GM21390 (cell line): ENCODE results near the gene IP6K3.

Experiments
- ATAC-seq: cut with Tn5 transposase; IDR thresholded peaks from one replicate; pipeline ENCODE4 v1.9.1; 2021; ENCODE audit not compliant: unreplicated experiment

Gene IP6K3

DNA sequence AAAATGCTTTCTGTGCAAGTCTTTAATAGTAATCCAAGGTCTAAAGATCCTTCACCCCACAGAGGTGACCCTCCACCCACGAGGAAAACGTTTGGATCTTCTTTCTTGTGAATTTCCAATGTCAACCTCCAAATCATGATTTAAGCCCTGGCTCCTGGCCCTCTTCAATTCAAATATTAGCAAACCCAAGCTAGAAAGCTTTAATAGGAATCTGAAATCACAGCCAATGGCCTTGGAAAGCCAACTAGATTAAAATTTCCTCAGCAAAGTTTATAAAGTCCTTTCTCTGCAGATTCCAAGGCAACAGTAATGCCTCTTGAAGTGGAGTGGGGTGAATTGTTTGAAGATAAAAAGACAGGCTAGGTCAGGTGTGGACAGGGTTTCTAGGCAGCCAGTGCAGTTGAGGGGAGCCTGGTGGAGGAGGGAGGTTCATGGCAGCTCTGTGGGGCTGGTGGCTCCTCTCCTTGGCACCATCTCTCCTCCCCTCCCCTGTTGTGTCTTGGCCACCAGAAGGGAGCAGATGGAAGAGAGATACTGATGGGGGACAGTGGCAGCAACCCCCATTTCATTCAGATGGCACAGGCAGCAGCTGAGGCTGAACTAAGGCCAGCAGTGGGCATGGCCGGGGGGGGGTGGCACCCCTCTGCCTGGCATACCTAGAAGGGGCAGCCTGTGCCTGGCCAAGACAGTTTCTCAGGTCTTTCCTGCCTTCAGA lies 23.2 kb downstream of the IP6K3 start:
- no peak for ATAC-seq

DNA sequence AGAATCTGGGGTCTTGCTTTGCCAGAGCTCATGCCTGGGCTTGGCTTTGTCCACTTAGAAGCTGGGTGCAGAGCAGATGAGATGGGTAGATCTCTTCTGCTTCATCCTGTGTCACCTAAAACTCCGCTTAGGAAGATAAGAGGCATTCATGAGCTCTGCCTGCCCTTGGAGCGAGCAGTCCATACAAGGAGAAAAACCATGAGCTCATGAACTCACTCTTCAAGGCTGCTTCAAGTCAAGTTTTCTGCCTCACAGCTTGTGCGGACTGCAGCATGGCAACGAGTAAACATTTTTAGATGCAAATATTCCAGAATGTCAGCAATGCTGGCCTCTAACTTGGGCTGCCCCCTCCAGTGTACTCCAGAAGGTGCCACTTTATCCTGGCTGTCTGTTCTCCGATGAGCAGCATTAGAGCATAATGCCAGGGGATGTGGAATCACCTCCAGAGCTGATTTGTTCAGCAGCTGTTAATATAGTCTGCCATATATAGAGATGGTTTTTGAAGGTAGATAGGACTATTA lies 24.5 kb downstream of the IP6K3 start:
- ATAC-seq, result no peak

DNA sequence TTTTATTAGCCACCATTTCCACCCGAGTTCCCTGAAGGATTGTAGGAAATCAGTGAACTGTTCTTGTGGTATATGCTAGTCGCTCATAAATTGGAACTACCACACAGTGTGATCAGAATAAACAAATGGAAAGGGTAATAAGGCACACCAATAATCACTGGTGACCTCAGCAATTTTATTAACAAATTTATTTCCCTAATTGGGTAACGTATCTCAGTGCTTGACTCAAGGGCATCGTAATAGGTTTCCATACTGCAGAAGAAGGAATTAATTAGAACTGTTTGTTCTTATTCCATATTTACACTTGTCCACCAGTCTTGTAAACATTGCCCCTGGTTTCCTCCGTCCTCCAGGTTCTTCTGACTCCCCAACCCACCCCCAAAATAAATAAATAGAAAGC lies 25.2 kb downstream of the IP6K3 start:
- no peak for ATAC-seq

DNA sequence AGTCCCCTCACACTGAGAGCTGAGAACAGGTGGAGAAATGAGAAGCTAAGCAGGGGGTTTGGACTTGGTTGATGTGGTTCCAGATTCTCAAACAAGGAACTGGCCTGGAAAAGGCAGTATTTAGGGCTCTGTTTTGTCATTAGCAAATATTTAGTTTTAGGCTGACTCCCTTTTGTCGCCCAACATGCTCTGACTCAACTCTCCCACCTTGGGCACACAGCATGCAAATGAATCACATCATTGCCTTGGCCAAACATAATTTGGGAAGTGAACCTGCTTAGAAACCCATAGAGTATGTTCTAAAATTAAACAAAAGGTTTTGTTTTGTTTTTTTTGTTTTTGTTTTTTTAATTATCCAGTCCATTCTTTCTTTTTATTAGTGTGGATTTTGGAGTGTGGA lies 25.7 kb downstream of the IP6K3 start:
- ATAC-seq, result no peak

DNA sequence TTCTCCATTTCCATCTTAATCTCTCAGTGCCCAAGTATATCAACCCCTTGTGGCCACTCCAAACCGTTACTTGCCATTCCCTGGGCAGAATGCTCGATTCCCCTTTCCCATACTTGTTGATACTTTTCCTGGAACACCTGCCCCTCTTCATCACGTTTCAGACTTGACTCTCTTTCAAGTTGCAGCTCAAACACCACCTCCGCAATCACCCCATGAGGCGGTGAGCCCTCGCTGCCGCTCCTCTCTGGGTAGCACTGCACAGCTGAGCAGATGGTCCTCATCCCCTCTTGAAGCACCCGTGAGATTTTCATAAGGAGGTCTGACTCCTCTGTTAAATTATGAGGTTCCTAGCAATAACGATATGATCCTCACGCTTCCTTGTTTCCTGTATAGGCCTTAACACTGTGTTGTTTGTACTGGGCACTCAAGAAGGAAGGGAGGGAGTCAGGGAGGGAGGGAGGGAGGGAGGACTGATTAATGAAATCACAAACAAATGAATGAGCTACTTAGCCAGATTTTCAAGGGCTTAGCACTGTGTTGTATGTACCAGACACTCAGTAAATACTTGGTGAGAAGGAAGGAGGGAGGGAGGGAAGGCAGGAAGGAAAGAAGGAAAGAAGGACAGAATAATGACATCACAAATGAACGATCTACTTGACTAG lies 27.2 kb downstream of the IP6K3 start:
- ATAC-seq, result no peak

DNA sequence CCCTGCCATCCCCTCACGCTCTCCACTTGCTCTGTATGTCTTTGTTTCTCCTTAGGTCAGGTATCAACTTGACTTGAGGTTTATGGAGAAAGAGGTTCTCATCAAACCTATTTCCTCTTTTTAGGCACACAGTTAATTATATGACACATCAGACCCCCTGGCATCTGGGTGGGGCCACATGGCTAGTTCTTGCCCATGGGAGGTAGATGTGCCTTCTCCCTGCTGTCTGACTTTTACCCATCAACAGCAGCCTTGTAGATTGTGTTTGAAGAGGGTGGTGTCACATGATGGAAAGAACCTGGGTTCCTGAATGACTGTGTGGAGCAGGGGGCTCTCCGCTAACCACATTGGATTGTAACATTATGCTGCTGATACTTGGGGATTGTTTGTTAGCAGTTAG lies 28.0 kb downstream of the IP6K3 start:
- no peak for ATAC-seq

DNA sequence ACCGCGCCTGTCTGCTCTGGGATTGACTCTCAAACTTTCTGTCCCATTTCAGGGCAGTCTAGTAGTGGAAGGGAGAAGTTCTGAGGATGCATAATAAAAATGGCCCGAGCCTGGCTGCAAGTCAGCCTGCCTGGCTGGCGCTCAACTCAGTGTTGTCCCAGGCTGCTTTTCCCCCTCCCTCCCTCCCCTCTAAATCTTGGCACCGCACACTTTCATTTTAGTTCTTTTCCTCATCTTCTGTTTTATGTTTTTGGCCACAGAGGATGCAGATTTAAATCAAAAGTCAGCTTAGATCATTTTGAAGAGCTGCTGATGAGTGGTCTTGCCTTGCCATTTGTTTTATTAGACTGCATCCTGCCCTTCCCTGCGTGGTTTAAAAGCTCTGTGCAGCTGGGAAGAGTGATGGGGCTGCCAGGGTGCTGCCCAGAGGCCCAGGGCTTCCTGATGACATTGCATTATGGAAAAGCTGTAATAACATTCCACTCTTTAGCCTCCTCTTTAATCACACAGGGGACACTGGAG lies 28.7 kb downstream of the IP6K3 start:
- ATAC-seq, result no peak

DNA sequence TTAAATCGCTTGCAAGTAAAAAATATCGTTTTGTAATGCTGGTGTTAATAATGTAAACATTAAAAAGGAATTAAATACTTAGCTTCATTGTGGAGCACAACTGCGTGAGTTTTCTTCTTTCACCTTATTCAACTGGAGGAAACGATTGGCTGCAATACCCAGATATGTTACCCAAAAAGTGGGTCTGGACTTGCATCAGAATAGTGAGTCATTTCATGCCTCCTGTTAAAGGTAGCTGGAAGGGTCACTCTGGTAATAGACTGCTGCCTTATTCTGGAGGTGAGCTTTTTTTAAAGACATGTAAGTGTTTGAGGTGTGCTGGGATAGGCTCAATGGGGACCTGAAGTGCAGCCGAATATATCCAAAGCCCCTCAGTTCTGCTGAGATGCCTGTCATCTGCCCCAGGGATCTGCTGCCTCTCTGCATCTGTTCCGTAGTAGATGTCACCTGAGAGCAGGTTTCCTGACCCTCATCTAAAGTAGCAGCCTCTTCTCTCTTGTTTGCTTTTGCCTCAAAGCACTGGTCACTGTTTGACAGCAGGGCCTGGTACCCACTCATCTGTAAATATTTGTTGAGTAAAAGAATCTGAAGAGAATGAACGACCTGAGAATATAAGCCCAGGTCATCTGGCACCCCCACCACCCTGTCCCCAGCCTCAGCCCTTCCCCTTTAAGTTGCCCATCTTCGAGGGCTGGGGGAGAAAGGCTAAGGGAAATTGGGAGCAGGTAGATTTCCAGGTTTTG lies 29.6 kb downstream of the IP6K3 start:
- no peak for ATAC-seq

DNA sequence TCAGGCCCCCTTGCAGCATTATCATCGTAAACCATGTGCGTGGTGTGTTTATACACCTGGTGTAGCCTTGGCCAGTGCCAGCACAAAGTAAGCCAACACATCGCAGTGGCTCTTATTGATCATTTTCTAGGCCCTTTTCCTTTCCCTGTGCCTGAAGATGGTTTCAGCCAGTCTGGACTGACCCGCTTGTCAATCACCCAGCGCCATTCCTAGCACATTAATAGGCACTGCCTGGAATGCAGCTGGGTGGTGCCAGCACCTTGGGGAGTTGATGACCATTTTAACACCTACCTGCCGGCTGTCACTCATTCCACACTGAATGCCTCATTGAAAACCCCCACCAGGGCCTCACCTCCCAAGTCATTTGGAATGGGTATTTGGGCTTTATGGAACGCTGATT lies 30.3 kb downstream of the IP6K3 start:
- no peak for ATAC-seq

DNA sequence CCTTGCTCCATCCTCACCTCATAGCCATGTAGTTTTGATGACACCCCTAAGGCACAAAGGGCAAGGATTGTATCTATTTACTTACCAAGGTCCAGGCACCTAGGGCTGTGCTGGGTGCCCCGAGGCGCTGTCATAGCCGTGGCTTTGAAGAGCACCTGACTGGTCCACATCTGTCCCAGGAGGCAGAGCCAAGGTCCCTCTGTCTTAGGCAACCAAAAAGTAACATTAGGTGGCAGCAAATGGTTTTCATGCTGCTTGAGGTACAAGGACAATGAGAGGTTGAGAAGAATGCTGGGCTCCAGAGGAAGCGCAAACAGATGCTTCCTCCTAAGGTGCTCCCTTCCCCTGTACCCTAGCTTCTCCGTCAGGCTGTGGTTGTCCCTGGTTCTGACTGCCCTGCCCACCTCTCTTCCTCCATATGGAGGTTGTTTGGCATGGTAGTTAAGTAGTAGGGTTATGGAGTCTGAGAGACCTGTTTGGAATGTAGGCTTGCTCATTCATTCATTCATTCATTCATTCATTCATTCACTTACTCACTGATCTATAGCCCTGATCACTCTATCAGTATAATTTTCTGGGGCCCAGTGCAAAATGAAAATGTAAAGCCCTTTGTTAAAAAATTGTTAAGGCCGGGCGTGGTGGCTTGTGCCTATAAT lies 32.2 kb downstream of the IP6K3 start:
- ATAC-seq, result no peak

DNA sequence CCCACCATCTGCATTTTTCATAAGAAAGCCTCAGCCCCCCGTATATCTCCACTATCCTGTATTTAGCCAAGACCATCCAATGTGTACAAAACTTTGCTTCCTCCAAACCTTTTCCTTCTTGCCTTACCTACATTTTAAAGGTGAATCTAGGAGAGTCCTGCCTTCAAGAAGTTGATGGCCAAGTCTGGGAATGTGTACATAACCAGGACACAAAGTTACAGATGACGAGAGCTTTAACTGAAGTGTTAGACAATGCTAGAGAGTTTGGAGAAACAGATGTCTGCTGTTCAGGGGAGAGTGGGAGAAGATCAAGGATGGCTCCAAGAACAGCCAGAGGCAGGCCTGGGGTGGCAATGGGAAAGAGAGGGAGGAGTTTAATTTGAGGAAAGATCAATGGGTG lies 32.9 kb downstream of the IP6K3 start:
- no peak for ATAC-seq

DNA sequence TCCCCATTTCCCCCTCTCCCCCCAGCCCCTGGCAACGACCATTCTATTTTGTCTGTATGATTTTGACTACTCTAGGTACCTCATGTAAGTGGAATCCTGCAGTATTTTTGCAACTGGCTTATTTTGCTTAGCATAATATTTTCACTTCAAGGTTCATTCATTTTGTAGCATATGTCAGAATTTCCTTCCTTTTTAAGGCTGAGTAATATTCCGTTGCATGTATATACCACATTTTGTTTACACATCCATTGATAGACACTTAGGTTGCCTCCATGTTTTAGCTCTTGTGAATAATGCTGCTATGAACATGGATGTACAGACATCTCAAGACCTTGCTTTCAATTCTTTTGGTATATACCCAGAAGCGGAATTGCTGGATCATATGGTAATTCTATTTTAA lies 33.8 kb downstream of the IP6K3 start:
- no peak for ATAC-seq

DNA sequence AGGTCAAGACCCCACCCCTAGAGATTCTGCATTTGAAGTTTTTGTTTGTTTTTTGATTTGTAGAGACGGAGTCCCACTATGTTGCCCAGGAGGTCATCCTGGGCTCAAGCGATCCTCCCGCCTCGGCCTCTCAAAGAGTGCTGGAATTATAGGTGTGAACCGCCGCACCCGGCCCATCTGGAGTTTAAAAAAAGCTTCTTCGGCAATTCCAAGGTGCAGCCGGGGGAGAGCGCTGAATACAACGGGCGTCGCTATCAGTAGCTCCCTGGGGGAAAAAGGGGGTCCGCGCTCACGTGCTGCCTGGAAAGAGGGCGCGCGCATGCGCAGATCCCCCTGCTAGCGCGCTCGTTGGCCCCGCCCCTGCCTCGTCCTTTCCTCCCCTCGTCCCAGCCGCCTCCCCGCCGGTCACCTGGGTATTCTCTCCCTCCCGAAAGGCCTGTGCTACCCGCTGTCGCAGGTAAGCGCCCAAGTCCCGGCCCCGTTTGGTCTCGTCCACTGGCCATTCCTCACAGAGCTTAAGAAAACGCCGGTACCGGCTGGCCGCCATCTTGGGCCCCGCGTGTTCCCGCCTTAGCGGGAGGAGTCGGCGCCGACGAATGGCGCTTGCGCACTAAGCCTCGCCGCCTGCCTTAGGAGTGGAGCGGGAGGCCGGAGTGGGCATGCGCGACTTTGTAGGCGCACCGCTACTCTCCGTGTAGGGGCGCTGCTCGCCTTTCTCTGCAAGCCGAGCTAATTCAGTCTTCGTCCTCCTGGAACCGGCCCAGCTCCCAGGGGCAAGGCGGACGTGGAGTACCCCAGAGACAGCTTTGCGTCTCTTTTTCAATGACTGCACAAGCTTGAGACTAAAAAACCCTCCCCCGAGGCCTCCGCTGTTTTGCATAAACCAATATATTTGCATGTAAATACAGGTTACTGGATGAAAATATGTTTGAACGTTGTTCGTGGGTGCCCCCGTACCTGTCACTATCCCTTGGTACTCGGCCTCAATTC lies 35.3 kb downstream of the IP6K3 start, which contains the start of gene UQCC2:
Gene UQCC2 (minus strand): TSS at position 561 of the 990 bp plus-strand sequence. CDS start 14 bp downstream, at position 547.
- peak; percentile 93 for ATAC-seq

DNA sequence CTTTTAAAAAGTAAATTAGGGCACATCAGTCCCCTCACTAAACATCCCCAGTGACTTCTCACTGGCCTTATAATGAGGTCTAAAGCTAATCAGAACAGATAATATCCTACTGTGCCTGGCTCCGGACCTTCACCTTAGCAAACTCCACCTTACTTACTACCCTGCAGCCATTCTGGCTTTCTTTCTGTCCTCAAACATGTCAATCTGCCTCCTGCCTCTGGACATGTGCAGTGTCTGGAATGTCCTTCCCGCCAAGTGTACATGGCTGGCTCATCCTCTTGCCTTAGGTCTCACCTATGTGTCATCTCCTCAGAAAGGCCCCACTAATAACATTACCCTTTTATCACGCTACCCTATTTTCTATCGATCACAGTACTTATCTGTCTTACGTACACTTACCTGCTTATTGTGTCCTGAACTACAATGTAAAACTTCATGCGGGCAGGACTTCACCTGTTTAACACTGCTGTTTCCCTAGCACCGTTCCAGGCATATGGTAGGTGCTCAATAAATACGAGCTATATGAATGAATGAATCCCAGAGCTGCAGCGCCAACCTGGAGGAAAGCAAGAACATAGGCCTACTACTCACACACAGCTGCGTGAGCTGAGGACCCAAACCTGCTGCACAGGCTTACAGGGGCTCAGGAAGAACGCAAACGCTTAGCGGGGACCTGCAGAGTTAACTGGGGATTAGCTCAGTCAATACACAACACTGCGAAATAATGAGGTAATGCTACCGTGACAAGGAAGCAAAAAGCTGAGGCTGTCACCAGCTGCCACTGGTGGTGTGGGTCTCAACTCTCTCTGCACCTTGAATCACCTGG lies 36.2 kb downstream of the IP6K3 start:
- ATAC-seq, result no peak

DNA sequence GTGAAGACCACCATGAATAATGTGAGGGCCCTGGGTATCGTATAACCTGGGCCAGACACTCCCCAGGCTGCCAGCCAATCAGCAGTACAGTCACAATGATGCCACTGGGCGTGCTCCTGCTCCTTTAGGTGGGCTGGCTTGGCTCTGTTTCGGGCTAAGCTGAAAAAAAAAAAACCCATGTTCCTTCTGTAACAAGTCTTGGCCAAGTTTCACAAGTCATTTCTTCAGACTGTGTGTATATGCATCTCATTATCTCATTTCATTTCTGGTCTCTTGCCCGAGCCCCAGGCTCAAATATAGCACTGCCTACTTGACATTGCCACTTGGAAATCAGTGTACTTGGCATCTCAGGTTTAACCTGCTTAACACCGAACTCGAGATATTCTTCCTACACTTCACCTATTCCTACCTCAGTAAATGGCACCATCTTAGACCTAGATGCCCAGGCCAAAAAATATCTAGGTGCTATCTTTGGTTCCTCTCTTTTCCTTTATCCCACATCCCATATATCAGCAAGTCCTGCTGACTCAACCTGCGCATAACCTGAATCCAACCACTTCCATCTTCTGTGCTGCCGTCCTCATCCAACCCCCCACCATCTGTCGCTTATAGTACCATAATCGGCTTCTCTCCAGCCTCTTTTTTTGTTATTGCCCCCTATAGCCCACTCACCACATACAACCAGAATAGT lies 37.0 kb downstream of the IP6K3 start:
- ATAC-seq, result no peak

DNA sequence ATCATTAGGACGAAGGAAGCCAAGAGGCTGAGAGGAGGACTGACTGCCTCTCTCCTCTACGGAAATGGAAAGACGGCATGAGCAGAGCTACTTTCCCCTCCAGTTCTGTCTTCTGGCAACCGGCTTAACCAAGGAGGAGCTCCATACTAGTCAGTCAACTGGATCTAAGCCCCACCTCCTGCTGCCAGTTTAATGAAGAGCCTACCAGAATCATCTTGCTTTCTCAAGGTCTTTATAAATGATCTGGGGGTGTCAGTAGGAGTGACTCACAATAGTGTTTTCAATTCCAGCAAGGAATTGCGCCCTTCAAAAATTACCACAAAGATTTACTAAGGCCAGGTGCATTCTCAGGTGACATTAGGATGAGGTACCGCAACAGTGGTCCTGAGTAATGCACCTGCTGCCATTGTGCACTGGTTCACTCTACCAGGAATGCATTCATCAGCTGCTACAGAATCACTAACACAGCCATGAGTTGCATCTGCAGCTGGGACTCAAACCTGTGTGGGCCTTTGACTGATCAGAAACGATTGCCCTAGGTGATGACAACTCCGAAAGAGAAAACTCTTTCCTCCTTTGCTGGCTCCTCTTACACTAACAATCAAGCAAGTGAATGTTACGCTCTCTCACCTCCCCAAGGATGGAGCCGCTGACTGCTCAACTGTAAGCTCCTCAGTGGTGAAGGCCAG lies 38.0 kb downstream of the IP6K3 start:
- ATAC-seq, result no peak

DNA sequence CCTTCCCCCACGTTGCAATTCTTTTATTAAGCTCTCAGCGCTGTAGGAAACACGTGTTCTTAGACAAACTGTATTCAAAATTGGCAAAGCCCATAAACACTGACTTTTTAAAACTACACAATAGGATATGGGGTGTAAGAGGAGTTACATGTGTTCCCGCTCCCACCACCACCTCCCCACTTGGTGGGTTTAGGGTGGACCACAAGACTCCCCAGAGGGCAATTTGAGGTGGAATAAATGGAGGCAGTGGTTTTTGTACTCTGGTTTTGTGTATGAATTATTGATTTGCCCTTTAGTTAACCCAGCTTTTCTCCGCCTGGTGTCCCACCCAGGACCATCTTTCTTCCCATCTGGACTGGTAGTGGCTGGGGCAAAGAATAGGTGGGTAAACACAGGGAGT lies 38.9 kb downstream of the IP6K3 start:
- ATAC-seq, result no peak
